ENCODE results near the gene IQGAP2. TPM values are rescaled to one million over a fixed set of nuclear protein-coding genes. Genes with fewer than 3 reads are reported as not detected.
A peak's percentile ranks its signal among the peaks of the same experiment; 100 is the strongest.

Gene IQGAP2
- total and polyA plus RNA-seq, 9 of the 15 experiments (the other 6 are each of a cell fraction or from before 2014, with no cell fraction given), result 8.7 to 23.2 (median 17.4) TPM

- TF ChIP-seq ZBTB43 (CRISPR knock-in tag; IDR thresholded peaks at IDR 0.05), result no peak
- TF ChIP-seq MTA2 (IDR thresholded peaks at IDR 0.05; ENCODE audit: low read depth), result peak; percentile 74; the same call in 1 of the 2 replicates
- peak in 1 of 2 experiments; percentile 84; a peak in 2 of 4 replicates for TF ChIP-seq RCOR1 (IDR thresholded peaks at IDR 0.05; ENCODE audit: borderline replicate concordance in 1 of 2, low read depth in 2 of 2, low read length in 2 of 2)
- TF ChIP-seq, protein P1, sequence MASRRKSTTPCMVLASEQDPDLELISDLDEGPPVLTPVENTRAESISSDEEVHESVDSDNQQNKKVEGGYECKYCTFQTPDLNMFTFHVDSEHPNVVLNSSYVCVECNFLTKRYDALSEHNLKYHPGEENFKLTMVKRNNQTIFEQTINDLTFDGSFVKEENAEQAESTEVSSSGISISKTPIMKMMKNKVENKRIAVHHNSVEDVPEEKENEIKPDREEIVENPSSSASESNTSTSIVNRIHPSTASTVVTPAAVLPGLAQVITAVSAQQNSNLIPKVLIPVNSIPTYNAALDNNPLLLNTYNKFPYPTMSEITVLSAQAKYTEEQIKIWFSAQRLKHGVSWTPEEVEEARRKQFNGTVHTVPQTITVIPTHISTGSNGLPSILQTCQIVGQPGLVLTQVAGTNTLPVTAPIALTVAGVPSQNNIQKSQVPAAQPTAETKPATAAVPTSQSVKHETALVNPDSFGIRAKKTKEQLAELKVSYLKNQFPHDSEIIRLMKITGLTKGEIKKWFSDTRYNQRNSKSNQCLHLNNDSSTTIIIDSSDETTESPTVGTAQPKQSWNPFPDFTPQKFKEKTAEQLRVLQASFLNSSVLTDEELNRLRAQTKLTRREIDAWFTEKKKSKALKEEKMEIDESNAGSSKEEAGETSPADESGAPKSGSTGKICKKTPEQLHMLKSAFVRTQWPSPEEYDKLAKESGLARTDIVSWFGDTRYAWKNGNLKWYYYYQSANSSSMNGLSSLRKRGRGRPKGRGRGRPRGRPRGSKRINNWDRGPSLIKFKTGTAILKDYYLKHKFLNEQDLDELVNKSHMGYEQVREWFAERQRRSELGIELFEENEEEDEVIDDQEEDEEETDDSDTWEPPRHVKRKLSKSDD (conservative IDR thresholded peaks at IDR 0.05; ENCODE audit: low read length), result no peak
- TF ChIP-seq SREBF1 (IDR thresholded peaks at IDR 0.05; ENCODE audit: borderline replicate concordance, low read depth, low read length), result no peak
- TF ChIP-seq, protein P2, sequence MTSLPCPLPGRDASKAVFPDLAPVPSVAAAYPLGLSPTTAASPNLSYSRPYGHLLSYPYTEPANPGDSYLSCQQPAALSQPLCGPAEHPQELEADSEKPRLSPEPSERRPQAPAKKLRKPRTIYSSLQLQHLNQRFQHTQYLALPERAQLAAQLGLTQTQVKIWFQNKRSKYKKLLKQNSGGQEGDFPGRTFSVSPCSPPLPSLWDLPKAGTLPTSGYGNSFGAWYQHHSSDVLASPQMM (CRISPR knock-in tag; IDR thresholded peaks at IDR 0.05), result no peak
- TF ChIP-seq TRIM25 (IDR thresholded peaks at IDR 0.05; ENCODE audit: borderline replicate concordance), result no peak
- TF ChIP-seq CBX3 (IDR thresholded peaks at IDR 0.05; ENCODE audit: borderline replicate concordance in 1 of 2, low read length in 2 of 2), result peak in 1 of 2 experiments; percentile 65; a peak in 1 of 3 replicates
- no peak for TF ChIP-seq HNRNPK (IDR thresholded peaks at IDR 0.05; ENCODE audit: low read depth, low read length, poor library complexity, severe bottlenecking)
- TF ChIP-seq CBFA2T2 (conservative IDR thresholded peaks at IDR 0.05), result peak; percentile 89
- TF ChIP-seq YBX1 (IDR thresholded peaks at IDR 0.05), result no peak
- TF ChIP-seq CAMTA2 (CRISPR knock-in tag; conservative IDR thresholded peaks at IDR 0.05), result no peak
- no peak for TF ChIP-seq ZSCAN29 (IDR thresholded peaks at IDR 0.05)
- peak; percentile 83 for TF ChIP-seq NEUROD1 (IDR thresholded peaks at IDR 0.05; ENCODE audit: borderline replicate concordance, low read depth, low read length, partially characterized antibody)
- no peak for TF ChIP-seq RNF219 (CRISPR knock-in tag; IDR thresholded peaks at IDR 0.05)
- peak; percentile 92 for TF ChIP-seq EHMT2 (IDR thresholded peaks at IDR 0.05)
- TF ChIP-seq CC2D1A (IDR thresholded peaks at IDR 0.05), result no peak; the same call in 1 of the 2 replicates
- no peak for TF ChIP-seq ZKSCAN8 (CRISPR knock-in tag; IDR thresholded peaks at IDR 0.05)
- TF ChIP-seq SMC3 (conservative IDR thresholded peaks at IDR 0.05; ENCODE audit: insufficient read depth, low read depth, low read length), result no peak
- 0 out of 2 replicates have a peak, but pooled peaks have one; percentile 32 for TF ChIP-seq GABPB1 (CRISPR knock-in tag; IDR thresholded peaks at IDR 0.05)
Measured at GRCh38 chr5:76372323-76373054, 30.6 kb upstream of the IQGAP2 start (continued).
